GM06990 (cell line): ENCODE data around the gene CAPZA1.

Experiments used
- DNase-seq: peaks from one replicate; pipeline ENCODE4 v3.0.0-alpha.2; 2011; ENCODE audit not compliant: insufficient read length; ENCODE audit errors: extremely low read depth
- H3K27me3 ChIP-seq: replicated peaks from 2 replicates; pipeline ENCODE4 v1.6.0; 2011; ENCODE audit warnings: low read length; ENCODE audit not compliant: control insufficient read depth, insufficient read depth
- H3K36me3 ChIP-seq: 2 replicates; pipeline ENCODE4 v1.5.1; 2011; ENCODE audit warnings: low read length; ENCODE audit not compliant: control insufficient read depth, insufficient read depth
- H3K4me3 ChIP-seq: replicated peaks from 2 replicates; pipeline ENCODE4 v1.5.1; 2011; ENCODE audit warnings: low read depth, mild to moderate bottlenecking, control low read depth, low read length
- CTCF ChIP-seq: IDR thresholded peaks from 2 replicates; pipeline ENCODE4 v1.5.1; 2011; ENCODE audit warnings: low read length, control low read depth, mild to moderate bottlenecking, inconsistent platforms; ENCODE audit not compliant: insufficient read depth, poor library complexity, severe bottlenecking

Gene CAPZA1

GRCh38 chr1:112696578-112697314, 77.1 kb downstream of the CAPZA1 start:
- H3K36me3 ChIP-seq: peaks cover 42% of the 10 kb centered on the region
- DNase-seq: no peak
- H3K4me3 ChIP-seq: no peak overlapping the region
- no peaks in the 10 kb centered on the region for H3K27me3 ChIP-seq
- no peak for TF ChIP-seq CTCF

- TF ChIP-seq CTCF: no peak
- no peak for DNase-seq
- Histone ChIP-seq H3K27me3 (no peaks in the 10 kb centered on the region), H3K4me3 (no peak overlapping the region), H3K36me3 (peaks cover 38% of the 10 kb centered on the region)
Measured at GRCh38 chr1:112697781-112698201, 78.2 kb downstream of the CAPZA1 start.

GRCh38 chr1:112698366-112699310, 79.0 kb downstream of the CAPZA1 start:
- Histone ChIP-seq H3K4me3 (no peak overlapping the region), H3K36me3 (peaks cover 40% of the 10 kb centered on the region), H3K27me3 (no peaks in the 10 kb centered on the region)
- TF ChIP-seq CTCF: no peak
- DNase-seq: no peak

GRCh38 chr1:112699425-112700144, 80.0 kb downstream of the CAPZA1 start:
- Histone ChIP-seq H3K36me3 (peaks cover 35% of the 10 kb centered on the region), H3K4me3 (no peak overlapping the region), H3K27me3 (no peaks in the 10 kb centered on the region)
- TF ChIP-seq CTCF: no peak
- DNase-seq: no peak

- TF ChIP-seq CTCF: no peak
- peaks cover 32% of the 10 kb centered on the region for H3K36me3 ChIP-seq
- H3K27me3 ChIP-seq: no peaks in the 10 kb centered on the region
- peak; percentile 75 for DNase-seq
- no peak overlapping the region for H3K4me3 ChIP-seq
Measured at GRCh38 chr1:112700290-112701226, 80.9 kb downstream of the CAPZA1 start.
